GM18511 (cell line): ENCODE results near the gene EMILIN2.
"Not testable (repeated sequence)": the region's sequence is repeated elsewhere in the genome, so short reads cannot be mapped to it uniquely, and the experiment has no call there.

Experiments used
- ATAC-seq: cut with Tn5 transposase; IDR thresholded peaks from one replicate; pipeline ENCODE4 v1.9.1; 2021; ENCODE audit warnings: mild to moderate bottlenecking, moderate library complexity; ENCODE audit not compliant: unreplicated experiment

The EMILIN2 gene

DNA sequence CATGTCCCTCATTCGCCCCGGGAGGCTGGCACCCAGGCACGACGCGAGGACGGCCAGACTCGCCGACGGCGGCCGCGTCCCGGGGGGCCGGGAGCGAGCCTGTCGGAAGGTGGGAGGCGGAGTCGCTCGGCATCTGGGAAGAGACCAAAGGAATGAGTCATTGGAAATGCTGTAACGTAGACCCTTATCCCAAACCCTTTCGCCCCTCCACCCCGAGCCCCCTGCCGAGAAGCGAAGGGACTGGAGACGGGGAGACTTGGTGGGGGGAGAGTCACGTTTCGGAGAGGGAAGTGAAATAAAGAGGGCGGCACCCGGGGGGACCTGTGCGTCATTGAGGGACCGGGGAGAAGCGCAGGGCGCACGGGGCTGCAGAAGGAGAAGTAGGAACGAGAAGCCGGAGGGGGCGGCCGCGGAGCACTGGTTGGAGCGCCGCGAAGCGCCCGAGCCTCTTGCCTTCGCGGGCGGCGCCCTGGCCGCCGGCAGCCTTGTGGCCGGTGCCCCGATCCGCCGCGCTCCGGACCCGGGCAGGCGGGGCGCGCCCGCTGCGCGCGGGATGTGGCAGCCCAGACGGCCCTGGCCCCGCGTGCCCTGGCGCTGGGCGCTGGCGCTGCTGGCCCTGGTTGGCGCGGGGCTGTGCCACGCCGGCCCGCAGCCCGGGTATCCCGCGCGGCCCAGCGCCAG, at the start of gene EMILIN2:
EMILIN2 (plus strand) TSS at position 371 of the 681 bp plus-strand sequence; CDS start at position 554, 183 bp downstream.
- ATAC-seq, result peak; percentile 55

DNA sequence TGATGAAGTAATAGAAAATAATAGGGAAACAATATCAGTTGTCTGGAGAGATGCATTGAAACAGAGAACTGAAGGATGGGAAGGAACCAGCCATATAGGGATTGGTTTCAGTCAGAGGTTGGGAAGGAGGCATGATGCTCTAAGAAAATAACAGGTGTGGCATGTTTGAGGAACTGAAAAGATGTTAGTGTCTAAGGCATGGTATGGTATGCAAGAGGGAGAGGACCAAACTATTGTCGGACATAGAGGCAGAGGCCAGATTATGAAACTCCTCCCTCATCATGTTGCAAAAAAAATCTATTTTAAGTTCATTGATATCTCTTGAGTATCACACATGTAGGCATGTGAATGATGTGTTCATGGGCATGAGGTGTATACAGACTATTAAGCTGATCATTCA, 48.9 kb upstream of the EMILIN2 start:
- ATAC-seq, result no peak

DNA sequence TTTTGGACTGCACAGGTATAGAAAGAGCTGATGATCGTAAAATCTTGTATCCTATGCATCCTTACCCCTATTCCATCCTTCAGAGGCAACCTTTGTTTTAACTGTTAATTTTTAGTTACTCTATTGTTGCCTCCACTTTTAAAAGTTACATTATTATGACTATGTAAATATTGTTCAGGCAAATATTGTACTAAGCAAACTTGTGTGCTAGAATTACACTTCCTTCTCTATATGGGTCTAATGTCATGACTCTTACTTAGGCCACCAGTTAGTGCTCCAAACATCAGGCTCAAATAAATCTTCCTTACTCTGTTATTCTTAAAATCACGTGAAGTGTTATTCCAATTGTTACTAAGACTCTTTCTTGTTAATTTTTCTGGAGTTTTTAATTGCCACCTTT, 47.4 kb upstream of the EMILIN2 start:
- no peak for ATAC-seq

DNA sequence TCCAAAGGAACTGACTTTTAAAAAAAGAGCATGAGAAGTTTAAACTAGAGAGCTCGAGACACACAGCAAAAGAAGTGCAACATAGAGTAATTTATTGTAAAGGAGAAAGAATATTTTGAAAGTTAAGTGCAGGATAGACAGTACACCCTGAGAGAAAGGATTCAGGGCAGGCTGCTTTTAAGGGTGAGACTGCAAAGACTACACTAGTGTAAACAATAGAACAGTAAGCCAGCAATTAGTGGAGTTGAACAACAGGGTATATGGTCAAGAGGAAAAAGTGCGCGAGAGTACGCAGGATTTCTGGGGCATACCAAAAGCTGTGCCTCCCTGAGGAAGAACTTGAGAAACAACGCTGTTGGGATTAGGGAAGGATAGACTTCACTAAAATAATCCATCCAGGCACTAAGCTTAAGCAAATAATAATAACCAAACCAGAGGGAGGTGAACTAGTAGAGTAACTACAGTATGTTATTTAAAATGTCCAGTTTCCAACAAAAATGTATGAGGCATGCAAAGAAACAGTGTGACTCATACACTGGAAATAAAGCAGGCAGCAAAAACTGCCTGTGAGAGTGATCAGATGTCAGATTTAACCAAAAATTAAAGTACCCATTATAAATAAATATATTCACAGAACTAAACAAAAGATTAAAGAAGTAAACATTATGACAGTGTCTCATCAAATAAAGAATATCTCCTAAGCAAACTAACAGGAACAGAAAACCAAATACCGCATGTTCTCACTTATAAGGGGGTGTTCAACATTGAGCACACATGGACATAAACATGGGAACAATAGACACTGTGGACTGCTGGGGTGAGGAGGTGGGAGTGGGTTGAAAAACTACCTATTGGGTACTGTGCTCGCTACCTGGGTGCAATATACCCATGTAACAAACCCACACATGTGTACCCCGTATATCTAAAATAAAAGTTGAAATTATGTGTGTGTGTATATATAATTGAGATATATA, 40.5 kb upstream of the EMILIN2 start:
- no peak for ATAC-seq

DNA sequence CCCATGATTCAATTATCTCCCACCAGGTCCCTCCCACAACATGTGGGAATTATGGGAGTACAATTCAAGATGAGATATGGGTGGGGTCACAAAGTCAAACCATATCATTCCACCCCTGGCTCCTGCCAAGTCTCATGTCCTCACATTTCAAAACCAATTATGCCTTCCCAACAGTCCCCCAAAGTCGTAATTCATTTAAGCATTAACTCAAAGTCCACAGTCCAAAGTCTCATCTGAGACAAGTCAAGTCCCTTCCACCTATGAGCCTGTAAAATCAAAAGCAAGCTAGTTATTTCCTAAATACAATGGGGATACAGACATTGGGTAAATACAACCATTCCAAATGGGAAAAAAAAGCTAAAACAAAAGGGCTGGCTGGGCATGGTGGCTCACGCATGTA, 38.2 kb upstream of the EMILIN2 start:
- not testable (repeated sequence) for ATAC-seq

DNA sequence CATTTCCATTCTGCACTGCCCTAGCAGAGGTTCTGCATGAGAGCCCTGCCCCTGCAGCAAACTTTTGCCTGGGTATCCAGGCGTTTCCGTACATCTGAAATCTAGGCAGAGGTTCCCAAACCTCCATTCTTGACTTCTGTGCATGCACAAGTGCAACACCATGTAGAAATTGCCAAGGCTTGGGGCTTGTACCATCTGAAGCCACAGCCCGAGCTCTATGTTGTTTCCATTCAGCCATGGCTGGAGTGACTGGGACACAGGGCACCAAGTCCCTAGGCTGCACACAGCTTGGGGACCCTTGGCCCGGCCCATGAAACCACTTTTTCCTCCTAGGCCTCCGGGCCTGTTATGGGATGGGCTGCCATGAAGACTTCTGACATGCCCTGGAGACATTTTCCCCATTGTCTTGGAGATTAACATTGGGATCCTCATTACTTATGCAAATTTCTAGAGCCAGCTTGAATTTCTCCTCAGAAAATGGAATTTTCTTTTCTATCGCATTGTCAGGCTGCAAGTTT, 37.1 kb upstream of the EMILIN2 start:
- not testable (repeated sequence) for ATAC-seq

DNA sequence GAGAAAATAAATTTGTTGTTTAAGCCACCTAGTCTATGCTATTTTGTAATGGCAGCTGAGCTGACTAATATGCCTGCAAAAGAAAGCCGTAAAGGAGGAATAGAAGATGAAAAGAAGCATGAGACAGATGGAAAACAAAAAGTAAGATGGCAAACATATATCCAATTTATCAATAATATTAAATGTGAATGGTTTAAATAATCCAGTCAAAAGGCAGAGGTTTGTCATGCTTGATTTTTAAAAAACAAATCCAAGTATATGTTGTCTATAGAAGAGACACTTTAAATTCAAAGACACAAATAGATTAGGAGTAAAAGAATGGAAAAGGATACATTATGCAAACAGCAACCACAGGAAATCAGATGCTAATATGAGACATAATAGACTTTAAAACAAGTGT, 35.4 kb upstream of the EMILIN2 start:
- ATAC-seq, result no peak

DNA sequence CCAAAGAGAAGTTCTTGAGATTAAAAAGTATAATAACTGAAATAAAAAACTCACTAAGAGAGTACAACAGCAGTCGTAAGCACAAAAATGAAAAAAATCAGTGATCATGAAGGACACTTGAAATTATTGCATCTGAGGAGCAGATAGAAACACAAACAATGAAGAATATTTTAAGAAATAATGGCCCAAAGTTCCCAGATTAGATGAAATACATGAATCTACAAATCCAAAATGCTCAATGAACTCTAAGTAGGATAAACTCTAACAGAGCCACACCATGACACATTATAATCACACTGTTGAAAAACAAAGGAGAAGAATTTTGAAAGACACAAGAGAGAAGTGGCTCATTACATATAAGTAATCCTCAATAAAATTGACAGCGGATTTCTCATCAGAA, 31.9 kb upstream of the EMILIN2 start:
- ATAC-seq, result no peak

DNA sequence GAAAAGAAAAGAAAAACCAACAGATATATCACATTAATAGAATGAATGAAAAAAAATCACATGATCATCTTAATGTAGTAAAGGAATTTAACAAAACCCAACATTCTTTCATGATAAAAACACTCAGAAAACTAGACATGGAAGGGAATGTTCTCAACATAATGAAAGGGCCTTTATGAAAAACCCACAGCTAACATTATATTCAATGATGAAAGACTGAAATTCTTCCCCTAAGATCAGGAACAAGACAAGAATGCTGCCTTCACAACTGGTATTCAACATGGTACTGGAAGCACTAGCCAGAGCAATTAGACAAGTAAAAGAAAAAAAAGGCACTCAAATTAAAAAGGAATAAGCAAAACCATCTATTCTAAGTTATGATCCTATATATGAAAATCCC, 28.5 kb upstream of the EMILIN2 start:
- no peak for ATAC-seq

DNA sequence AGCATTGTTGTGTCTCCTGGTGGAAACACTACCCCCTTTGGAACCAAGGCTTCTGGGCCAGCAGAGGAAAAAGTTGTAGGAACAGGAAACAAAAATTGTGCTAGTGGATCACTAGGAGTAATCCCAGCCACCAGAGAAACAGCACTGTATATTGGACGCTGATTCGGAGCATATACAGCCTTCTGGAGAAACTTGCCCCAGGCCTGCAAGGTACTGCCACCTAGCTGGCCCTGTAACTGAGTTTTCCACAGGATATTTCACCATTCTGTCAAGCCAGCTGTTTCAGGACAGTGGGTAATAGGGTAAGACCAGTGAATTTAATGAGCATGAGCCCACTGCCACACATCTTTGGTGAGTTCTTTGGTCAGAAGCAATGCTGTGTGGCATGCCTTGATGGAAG, 25.1 kb upstream of the EMILIN2 start:
- no peak for ATAC-seq

DNA sequence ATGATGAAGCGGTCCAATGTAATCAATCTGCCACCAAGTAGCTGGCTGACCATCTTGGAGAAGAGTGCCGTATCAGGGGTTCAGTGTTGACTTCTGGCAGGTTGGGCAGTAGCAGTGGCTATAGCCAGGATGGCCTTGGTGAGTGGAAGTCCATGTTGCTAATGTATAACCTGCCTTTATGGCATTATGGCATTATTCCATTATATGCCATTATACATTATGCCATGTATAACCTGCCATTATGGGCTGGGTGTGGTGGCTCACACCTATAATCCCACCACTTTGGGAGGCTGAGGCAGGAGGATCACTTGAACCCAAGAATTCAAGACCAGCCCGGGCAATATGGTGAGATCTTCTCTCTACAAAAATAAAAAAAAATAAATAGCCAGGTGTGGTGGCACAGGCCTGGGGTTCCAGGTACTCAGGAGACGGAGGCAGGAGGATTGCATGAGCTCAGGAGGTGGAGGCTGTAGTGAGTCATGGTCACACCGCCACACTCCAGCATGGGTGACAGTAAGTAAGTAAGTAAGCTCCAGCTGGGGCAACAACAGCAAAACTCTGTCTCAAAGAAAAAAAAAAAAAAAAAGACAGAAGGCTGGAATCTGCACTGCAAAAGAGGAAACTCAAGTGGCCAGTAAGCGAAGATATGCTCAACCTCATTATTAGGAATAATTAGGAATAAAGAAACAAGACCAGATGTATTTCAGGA, 24.4 kb upstream of the EMILIN2 start:
- no peak for ATAC-seq

DNA sequence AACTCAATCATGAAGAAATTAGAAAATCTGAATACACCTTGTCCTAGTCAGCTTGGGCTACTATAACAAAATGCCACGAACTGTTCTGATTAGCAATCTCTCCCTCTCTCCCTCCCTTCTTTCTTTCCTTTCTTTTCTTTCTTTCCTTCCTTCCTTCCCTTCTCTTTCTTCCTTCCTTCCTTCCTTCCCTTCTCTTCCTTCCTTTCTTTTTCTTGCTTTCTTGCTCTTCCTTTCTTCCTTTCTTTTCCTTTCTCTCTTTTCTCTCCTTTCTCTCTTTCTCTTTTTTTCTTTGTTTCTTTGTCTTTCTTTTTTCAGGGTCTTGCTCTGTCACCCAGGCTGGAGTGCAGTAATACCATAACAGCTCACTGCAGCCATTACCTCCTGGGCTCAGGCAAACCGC, 23.6 kb upstream of the EMILIN2 start:
- no peak for ATAC-seq

DNA sequence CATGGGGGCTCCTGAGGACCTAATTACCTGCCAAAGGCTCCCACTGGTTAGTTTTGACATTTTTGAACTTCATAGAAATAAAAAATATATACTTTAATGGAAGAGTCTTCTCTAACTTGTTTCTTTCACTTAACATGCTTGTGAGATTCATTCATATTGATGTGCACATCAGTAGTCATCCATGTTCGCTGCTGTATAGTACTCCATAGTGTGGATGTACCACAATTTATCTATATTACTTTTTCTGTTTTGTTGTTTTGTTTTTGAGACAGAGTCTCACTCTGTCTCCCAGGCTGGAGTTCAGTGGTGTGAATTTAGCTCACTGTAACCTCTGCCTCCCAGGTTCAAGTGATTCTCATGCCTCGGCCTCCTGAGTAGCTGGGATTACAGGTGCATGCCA, 22.8 kb upstream of the EMILIN2 start:
- ATAC-seq, result no peak

DNA sequence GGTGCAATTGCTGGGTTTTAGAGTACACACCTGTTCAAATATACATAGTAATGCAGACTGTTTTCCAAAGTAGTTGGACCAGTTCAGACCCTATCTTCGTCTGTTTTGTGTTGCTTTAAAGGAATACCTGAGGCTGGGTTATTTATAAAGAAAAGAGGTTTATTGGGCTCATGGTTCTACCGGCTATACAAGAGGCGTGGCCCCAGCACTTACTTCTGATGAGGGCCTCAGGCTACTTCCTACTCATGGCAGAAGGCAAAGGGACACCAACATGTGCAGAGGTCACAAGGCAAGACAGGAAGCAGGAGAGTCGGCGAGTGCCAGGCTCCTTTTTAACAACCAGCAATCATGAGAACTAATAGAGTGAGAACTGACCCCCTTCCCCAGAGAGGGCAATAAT, 21.9 kb upstream of the EMILIN2 start:
- ATAC-seq, result no peak

DNA sequence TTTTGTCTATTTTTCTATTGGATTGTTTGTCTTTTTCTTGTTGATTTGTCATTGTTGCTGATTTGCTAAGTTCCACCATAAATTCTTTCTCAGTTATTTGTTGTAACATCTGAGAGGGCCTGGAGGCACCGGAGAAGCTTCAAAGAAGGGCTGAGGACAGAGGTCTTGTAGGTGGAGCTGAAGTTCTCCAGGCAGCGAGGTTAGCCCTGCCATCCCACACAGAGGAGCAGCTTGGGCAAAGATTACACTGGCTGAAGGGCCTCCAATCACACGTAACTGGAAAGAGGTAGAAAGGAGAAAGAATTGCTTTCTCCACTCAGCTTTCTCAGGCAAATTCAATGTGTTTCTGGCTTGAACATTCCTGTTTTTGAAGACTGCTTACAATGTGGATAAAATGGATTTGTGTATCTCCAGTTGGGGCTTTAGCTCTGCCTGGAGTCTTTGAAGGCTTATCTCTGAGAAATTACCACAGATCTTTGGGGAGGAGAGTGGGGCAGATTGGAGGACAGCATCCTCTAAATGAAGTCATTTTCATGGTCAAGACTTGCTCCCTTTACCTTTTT, 21.1 kb upstream of the EMILIN2 start:
- ATAC-seq, result no peak

DNA sequence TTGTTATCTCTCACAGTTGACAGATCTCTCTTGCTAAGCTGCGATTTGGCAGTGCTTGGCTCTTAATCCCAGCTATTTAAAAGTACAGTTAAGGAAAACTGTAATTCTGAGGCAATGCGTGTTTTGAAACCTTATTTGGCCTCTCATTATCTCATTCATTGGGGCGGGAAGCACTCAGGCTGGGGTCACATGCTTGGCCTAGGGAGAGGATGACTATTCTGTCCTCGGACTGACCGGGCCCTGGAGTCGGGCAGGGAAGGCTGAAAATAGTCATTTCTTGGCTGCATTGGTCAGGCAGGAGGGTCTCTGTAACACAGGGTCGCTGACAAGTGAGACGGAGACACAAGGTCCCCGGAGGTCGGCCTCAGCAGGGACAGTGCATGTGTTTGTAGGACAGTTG, 20.2 kb upstream of the EMILIN2 start:
- ATAC-seq, result no peak

DNA sequence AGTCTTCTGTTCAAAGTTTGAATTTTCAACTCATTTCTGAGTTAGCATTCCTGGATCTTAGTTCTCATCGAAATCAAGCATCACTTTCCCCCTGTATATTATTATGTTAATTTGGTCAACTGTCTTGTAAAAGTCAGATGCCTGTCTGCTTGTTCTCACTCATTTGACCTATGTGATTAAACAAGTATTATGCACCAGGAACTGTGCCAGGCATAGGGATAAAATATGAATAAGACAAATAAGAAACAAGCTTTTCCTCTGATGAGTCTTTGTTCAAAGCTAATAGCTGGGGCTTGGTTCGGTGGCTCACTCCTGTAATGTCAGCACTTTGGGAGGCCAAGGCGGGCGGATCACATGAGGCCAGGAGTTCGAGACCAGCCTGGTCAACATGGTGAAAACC, 19.7 kb upstream of the EMILIN2 start:
- no peak for ATAC-seq

DNA sequence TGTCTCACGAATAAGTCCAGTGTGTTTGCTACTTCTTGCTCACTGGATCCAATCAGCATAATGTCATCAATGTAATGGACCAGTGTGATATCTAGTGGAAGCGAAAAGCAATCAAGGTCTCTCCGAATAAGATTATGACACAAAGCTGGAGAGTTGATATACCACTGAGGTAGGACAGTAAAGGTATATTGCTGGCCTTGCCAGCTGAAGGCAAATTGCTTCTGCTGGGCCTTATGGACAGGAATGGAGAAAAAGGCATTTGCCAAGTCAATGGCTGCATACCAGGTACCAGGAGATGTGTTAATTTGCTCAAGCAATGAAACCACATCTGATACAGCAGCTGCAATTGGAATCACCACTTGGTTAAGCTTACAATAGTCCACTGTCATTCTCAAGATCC, 10.7 kb upstream of the EMILIN2 start:
- not testable (repeated sequence) for ATAC-seq

DNA sequence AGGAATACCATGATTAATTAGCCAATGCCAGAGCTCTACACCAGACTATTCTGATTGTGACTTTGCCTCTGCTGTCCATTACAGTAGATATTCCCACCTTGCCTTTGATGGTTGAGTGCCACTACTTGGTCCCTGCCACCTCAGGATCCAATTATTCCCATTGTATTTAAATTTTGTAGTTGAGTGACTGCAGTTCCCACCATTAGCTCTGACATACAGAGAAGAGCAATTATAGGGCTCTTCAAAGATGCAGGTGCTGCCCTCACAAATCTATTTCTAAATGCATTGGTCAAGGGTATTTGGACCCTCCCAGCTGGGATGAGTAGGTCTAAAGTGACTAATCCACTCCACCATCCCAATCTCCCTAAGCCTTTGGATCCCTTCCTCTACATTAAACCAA, 9.5 kb upstream of the EMILIN2 start:
- not testable (repeated sequence) for ATAC-seq

DNA sequence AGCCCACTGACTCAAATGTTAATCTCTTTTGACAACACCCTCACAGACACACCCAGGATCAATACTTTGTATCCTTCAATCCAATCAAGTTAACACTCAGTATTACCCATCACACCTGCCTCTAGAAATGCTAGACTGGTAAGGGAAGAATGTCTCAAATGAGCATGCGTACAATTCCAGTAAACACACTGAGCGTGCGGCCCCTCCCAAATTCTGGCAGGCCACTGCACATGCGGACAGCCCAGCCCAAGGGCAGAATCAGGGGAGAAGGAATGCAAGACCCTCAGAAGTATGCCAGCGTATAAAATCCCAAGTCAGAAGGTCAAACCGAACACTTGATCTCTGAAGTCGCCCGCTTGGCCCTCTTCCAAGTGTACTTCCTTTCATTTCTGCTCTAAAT, 7.6 kb upstream of the EMILIN2 start:
- no peak for ATAC-seq

DNA sequence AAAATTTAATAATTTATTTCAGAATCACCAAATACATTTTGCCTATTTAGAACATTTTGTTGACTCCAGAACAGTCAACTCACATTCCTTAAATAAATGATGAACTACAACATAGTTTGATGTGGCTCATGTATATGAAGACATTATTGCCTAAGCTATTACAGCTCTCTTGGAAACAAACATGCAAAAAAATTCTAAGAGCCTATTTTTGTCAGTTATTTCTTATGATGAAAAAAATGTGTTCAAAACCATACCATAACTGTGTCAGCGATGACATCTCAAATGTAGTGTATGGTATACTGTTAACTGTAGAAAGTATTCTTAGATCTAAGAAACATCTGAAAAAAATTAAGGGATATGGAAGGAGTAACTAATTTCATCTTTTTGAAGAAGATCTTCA, 6.3 kb upstream of the EMILIN2 start:
- ATAC-seq, result no peak
